NCI-H1048 (cell line): ENCODE results near the gene DOK6.

ENCODE experiments used
- DNase-seq: peaks from one replicate; lab custom pipeline; 2025; lab: John Stamatoyannopoulos, UW

Gene DOK6

GRCh38 chr18:69435000-69435399 is 34.3 kb downstream of the DOK6 start:
- no peak for DNase-seq

GRCh38 chr18:69444221-69444620 is 43.5 kb downstream of the DOK6 start:
- DNase-seq, result no peak

GRCh38 chr18:69447886-69448285 is 47.2 kb downstream of the DOK6 start:
- DNase-seq, result no peak

- DNase-seq, result no peak
Observed at GRCh38 chr18:69455125-69455524, 54.4 kb downstream of the DOK6 start.

DNA sequence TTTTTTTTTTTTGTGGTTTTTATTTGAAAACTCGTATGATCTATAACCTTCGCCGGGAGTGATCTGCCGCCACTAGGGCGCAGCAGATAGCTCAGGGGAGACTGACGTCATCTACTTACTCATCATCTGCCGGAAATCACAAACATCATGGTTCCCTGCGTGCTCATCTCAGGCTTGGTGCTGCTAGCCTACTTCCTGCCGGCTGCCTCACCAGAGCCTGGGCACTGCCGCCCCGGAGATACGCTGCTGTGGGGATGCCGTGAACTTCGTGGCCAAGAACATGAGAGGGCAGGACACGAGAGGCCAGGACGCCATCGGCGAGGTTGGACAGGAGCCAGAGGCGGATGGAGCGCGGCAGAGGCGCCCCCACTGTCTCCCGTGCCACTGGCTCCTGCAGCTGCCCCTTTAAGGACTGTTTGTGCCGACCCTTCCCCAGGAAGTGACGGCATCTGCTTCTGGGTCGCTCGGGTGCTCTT is 68.8 kb downstream of the DOK6 start:
- DNase-seq, result no peak

- DNase-seq, result no peak
Observed at GRCh38 chr18:69480460-69480859, 79.8 kb downstream of the DOK6 start.

DNA sequence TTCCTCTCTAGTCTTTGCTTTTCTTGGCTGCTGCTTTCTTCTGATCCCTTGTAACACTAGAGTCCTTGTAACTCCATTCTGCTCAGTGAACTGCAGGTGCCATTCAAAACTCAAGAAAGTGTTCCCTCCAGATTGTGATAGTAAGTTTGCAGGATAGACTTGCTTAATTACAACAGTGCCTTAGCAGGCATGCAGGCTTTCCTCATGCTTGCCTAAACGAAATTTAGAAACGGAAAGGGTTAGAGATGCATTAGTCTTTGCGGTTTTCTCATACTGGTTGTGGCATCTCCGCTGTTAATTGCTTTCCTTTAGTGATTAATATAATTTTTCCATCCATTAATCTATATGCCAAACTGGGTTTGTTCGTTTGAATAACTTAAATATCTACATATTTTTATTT is 82.9 kb downstream of the DOK6 start:
- DNase-seq, result no peak

GRCh38 chr18:69484699-69485396 is 84.2 kb downstream of the DOK6 start:
- DNase-seq, result no peak

DNA sequence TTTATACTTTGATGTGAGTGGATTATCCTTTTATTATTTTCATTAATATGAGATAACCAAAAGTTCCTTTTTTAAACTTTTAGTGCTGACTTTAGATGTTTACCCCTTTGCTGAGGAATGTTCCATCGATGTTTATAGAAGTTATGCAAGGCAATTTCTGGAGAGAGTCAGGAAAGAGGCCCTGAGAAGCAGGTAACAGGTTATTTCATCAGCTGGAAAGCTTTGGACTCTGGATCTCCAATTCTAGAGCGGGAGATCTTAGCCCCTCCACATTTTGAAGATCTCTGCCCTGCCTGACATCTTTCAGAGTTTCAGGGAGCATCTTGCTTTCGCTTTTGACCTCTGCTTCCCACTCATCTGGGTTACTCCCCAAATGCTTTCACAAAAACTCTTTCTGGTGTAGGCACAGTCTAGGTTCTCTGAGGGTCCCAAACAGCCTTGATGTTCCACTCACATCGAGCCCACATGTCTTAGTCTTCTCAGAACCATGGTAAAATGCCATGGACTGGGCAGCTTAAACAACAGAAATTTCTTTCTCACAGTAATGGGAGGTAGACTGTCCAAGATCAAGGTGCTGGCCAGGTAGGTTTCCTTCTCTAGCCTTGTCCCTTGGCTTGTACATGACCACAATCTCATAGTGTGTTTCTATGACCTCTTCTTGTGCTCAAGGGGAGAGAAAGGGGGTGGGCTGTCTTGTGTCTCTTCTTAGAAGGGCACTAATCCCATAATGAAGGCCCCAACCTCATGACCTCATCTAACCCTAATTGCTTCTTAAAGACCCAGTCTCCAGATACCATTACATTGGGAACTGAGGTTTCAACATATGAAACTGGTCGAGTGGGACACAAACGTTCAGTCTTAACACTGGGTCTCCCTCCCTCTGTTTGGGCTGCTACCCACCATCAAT is 87.1 kb downstream of the DOK6 start:
- no peak for DNase-seq

GRCh38 chr18:69490072-69490471 is 89.4 kb downstream of the DOK6 start:
- DNase-seq, result no peak

DNA sequence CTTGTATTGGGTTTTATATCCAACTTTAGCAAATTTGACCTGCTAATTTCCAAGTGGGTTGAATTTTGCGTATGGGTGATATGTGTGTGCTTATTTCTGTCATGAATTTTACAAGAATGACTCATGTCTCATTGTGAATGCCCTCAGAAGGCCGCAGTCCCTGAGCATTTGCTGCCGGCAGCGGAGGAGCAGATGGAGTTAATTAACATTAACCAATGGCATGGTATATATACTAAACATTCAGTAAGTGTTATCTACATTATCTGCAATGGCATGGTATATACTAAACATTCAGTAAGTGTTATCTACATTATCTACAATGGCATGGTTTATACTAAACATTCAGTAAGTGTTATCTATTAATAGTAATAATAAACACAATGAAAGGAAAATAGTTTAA is 90.1 kb downstream of the DOK6 start:
- no peak for DNase-seq

DNA sequence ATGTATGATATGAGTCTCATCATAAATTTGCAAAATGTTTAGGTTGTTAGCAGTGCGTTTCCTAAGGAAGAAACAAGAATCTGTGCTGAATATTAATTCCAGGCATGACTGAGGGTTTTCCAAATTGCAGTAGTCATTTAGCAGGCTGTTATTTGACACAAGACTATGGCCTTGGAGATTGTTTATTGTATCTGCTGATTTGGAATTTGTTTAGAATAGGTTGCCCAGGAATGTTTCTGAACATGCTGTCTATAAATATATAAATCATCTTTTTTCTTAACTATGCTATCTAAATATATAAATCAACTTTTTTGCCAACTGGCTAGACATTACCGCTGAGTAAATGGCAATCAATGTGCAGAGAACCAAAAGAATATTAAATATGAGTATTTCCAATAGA is 90.9 kb downstream of the DOK6 start:
- DNase-seq, result no peak

DNA sequence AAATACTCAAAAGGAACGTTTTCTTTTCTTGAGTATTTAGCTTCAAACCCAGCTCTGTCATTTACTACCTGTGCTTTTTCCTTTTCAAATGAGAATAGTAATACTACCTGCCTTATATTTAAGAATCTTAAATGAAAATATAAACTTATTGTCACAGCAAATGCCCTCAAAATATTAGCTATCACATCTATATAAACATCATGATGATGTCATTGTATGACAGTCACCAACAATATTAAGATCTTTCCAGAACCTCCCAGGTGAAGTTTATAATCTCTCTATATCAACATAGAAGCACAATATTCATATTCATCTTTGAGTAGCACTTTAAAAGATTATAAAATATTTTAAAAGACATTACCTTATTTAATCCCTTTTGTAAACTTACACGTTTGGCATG is 92.2 kb downstream of the DOK6 start:
- DNase-seq, result no peak

DNA sequence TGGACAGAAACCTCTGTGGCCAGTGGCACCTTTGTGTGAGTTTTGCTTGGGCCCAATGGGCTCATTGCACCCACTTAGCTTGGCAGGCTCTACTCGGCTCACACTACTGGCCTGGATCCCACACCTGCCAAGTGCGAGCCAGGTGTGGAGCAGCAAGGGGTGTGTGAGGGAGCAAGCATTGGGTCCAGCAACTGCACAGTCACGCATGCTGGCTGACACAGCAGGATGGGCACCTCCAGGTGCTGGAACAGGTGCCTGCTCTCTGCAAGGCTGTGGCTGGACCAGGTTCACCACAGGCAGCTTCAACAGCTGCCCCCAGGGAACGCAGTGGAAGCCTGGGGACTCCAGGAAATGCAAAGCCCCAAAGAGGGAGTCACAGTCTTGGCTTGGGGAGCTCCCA is 94.2 kb downstream of the DOK6 start:
- no peak for DNase-seq

DNA sequence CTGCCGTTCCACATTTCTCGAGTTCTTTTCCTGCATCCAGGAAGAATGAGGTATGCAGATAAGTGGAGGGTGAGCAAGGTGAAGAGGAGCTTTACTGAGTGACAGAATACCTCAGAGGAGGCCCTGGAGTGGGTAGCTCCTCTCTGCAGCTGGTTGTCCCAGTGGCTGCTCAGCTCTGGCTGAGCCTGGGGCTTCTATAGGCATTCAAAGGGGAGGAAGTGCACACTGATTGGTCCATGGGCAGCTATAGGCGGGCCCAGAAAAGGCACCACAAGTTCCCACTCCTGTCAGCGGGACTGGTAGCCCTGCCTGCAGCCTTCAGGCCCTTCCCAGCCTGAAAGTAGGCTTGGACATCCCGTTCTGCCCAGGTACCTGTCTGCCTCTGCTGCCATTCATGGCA is 94.7 kb downstream of the DOK6 start:
- no peak for DNase-seq

DNA sequence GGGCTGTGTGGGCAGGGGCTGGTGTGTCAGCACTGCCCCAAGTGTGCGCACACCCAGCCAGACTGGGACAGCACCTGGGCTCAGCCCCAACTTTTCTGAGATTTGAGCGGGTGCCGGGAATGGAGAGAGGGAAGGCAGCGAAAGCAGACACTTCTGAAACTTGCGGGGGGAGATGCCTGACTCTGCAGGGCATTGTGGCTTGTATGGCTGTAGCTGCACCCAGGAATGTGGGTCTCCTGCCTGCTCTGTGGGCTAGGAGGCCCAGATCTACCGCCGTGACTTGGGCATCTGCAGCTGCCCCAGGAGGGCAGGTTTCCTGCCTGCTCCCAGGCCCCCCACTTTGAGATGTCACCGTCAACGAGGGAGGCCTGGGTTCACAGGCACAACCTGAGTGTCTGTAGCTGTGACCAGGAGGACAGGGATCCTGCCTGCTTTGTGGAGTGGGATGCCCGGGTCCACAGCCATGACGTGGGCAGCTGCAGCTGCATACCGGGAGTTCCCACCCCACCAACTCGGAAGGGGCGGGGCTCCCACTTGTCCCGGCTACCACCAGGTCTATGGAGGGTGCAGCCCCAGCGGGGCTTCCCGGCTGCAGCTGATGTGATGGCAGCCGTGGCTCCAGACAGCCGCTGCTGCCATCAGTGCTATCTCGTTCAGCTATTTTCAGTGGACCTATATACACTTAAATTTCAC is 95.3 kb downstream of the DOK6 start:
- DNase-seq, result no peak

GRCh38 chr18:69518989-69519388 is 118.3 kb downstream of the DOK6 start:
- no peak for DNase-seq

GRCh38 chr18:69523582-69523981 is 122.9 kb downstream of the DOK6 start:
- no peak for DNase-seq

- DNase-seq, result no peak
Observed at GRCh38 chr18:69528435-69528834, 127.7 kb downstream of the DOK6 start.

- DNase-seq, result no peak
Observed at GRCh38 chr18:69529151-69529550, 128.5 kb downstream of the DOK6 start.

GRCh38 chr18:69531973-69532372 is 131.3 kb downstream of the DOK6 start:
- no peak for DNase-seq

GRCh38 chr18:69537183-69537582 is 136.5 kb downstream of the DOK6 start:
- no peak for DNase-seq

- DNase-seq, result no peak
Observed at GRCh38 chr18:69538849-69539248, 138.2 kb downstream of the DOK6 start.
